Panc1 (cell line): Measurements from ENCODE around the gene SRPK1. TPM values are rescaled to one million over a fixed set of nuclear protein-coding genes. Genes with fewer than 3 reads are reported as not detected.

Experiments
- ATAC-seq: fragments of 200-7000 bp; cut with Tn5 transposase; 2 replicates; pipeline ENCODE4 v1.9.1; 2020; ENCODE audit warnings: mild to moderate bottlenecking, moderate library complexity
- BruUV-seq: library from RNA; stranded (reverse); fragments of 400-500 nt; replicated peaks from 2 replicates; lab custom pipeline; 2021; lab: Mats Ljungman, UMichigan
- CTCF ChIA-PET: fragments of 300-600 bp; sonication (Branson Sonifier 250); formaldehyde crosslinking; loops from one replicate; lab custom pipeline; 2022; ENCODE audit warnings: antibody characterized with exemption; lab: Charles Lee
- POLR2A ChIA-PET: fragments of 300-600 bp; sonication (Branson Sonifier 250); formaldehyde crosslinking; loops from one replicate; lab custom pipeline; 2022; ENCODE audit warnings: antibody characterized with exemption; lab: Charles Lee
- DNase-seq: peaks from one replicate; pipeline ENCODE4 v3.0.0-alpha.2; 2010; ENCODE audit warnings: low read depth, low spot score
- H3K27ac ChIP-seq: 2 replicates; pipeline ENCODE4 v1.5.1; 2011; ENCODE audit warnings: mild to moderate bottlenecking, low read length, inconsistent platforms
- H3K27me3 ChIP-seq: fragments of 200-500 bp; sonication (Bioruptor generic); 2 replicates; pipeline ENCODE4 v1.6.0; 2014; ENCODE audit warnings: low read length, inconsistent platforms; ENCODE audit not compliant: control insufficient read depth, insufficient read depth
- H3K36me3 ChIP-seq: fragments of 200-500 bp; sonication (Bioruptor generic); 2 replicates; pipeline ENCODE4 v1.5.1; 2014; ENCODE audit warnings: inconsistent platforms, mild to moderate bottlenecking, low read length, moderate library complexity; ENCODE audit not compliant: control insufficient read depth, insufficient read depth
- H3K4me1 ChIP-seq: 2 replicates; pipeline ENCODE4 v1.5.1; 2011; ENCODE audit warnings: inconsistent platforms, mild to moderate bottlenecking, low read length, moderate library complexity; ENCODE audit not compliant: control insufficient read depth, insufficient read depth
- H3K4me3 ChIP-seq, 2 experiments: 2 replicates each; pipeline ENCODE4 v1.5.1; 2011 to 2012; ENCODE audit warnings: low read depth in 2 of 2, low read length in 2 of 2, mild to moderate bottlenecking in 2 of 2, inconsistent platforms in 1 of 2, moderate library complexity in 1 of 2
- H3K9me3 ChIP-seq: fragments of 200-500 bp; sonication (Bioruptor generic); 2 replicates; pipeline ENCODE4 v1.5.1; 2014; ENCODE audit warnings: low read depth, mild to moderate bottlenecking, inconsistent platforms, low read length, moderate library complexity; ENCODE audit not compliant: control insufficient read depth, insufficient read depth
- POLR2AphosphoS5 ChIP-seq: IDR thresholded peaks from 2 replicates; pipeline ENCODE4 v1.6.1; 2012; ENCODE audit warnings: mild to moderate bottlenecking, low read depth, low read length, moderate library complexity
- SIN3A ChIP-seq: IDR thresholded peaks from 2 replicates; pipeline ENCODE4 v1.6.1; 2012; ENCODE audit warnings: low read depth, mild to moderate bottlenecking, low read length, moderate library complexity, borderline replicate concordance; ENCODE audit not compliant: insufficient read depth
- TCF7L2 ChIP-seq: IDR thresholded peaks from 2 replicates; pipeline ENCODE4 v1.6.1; 2011; ENCODE audit warnings: mild to moderate bottlenecking, low read depth, low read length, inconsistent platforms
- in situ Hi-C: cut with HindIII; loops from 2 replicates; pipeline ENCODE4 v1.10.0; 2016; ENCODE audit warnings: low sequenced_read_pairs, low pct_unique_long_range_greater_than_20kb
- intact Hi-C: fragments of 100-400 bp; cut with micrococcal nuclease; formaldehyde crosslinking; loops from one replicate; pipeline ENCODE4 v1.10.0; 2022; ENCODE audit not compliant: unreplicated experiment
- total RNA-seq: library from RNA; stranded (reverse); gene quantifications from one replicate; pipeline ENCODE4 v1.2.1, GENCODE V29; 2021; ENCODE audit not compliant: unreplicated experiment
- TF ChIP-seq, protein P1 (sequence below): fragments of 450-650 bp; IDR thresholded peaks from 2 replicates; pipeline ENCODE4 v1.5.1; 2017; ENCODE audit warnings: mild to moderate bottlenecking
- TF ChIP-seq, protein P2 (sequence below), 2 experiments: IDR thresholded peaks; 2 replicates each; pipeline ENCODE4 v1.6.1; 2011 to 2012; ENCODE audit warnings: low read depth in 2 of 2, control low read depth in 1 of 2, low read length in 1 of 2, mild to moderate bottlenecking in 1 of 2, moderate library complexity in 1 of 2; ENCODE audit not compliant: insufficient read depth in 1 of 2

Gene SRPK1
- total RNA-seq, 1 experiment from 2014 or later, result 68.3 TPM

DNA sequence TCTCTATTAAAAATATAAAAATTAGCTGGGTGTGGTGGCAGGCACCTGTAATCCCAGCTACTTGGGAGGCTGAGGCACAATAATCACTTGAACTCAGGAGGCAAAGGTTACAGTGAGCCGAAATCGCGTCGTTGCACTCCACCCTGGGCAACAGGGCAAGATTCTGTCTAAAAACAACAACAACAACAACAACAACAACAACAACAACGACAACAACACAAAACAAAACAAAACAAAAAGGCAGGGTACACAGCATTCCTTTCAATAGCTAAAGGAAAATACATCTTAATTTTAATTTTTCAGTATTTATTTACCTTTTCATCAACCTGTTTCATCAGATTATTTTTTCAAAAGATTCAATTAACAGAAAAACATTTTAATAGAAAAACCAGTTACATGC lies 28.4 kb downstream of the SRPK1 start:
- H3K27ac ChIP-seq, result no peak overlapping the region
- no peak for DNase-seq
- TF ChIP-seq POLR2AphosphoS5 (no peak), TCF7L2 (no peak)
- TF ChIP-seq, protein P1, sequence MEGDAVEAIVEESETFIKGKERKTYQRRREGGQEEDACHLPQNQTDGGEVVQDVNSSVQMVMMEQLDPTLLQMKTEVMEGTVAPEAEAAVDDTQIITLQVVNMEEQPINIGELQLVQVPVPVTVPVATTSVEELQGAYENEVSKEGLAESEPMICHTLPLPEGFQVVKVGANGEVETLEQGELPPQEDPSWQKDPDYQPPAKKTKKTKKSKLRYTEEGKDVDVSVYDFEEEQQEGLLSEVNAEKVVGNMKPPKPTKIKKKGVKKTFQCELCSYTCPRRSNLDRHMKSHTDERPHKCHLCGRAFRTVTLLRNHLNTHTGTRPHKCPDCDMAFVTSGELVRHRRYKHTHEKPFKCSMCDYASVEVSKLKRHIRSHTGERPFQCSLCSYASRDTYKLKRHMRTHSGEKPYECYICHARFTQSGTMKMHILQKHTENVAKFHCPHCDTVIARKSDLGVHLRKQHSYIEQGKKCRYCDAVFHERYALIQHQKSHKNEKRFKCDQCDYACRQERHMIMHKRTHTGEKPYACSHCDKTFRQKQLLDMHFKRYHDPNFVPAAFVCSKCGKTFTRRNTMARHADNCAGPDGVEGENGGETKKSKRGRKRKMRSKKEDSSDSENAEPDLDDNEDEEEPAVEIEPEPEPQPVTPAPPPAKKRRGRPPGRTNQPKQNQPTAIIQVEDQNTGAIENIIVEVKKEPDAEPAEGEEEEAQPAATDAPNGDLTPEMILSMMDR, result no peak
- TF ChIP-seq, protein P2, sequence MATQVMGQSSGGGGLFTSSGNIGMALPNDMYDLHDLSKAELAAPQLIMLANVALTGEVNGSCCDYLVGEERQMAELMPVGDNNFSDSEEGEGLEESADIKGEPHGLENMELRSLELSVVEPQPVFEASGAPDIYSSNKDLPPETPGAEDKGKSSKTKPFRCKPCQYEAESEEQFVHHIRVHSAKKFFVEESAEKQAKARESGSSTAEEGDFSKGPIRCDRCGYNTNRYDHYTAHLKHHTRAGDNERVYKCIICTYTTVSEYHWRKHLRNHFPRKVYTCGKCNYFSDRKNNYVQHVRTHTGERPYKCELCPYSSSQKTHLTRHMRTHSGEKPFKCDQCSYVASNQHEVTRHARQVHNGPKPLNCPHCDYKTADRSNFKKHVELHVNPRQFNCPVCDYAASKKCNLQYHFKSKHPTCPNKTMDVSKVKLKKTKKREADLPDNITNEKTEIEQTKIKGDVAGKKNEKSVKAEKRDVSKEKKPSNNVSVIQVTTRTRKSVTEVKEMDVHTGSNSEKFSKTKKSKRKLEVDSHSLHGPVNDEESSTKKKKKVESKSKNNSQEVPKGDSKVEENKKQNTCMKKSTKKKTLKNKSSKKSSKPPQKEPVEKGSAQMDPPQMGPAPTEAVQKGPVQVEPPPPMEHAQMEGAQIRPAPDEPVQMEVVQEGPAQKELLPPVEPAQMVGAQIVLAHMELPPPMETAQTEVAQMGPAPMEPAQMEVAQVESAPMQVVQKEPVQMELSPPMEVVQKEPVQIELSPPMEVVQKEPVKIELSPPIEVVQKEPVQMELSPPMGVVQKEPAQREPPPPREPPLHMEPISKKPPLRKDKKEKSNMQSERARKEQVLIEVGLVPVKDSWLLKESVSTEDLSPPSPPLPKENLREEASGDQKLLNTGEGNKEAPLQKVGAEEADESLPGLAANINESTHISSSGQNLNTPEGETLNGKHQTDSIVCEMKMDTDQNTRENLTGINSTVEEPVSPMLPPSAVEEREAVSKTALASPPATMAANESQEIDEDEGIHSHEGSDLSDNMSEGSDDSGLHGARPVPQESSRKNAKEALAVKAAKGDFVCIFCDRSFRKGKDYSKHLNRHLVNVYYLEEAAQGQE (IDR thresholded peaks at IDR 0.05; ENCODE audit: insufficient read depth in 1 of 2, low read depth in 2 of 2, low read length in 1 of 2), result no peak
- no peak for ATAC-seq
- ChIA-PET POLR2A (no interaction called here), CTCF (no interaction called here)
- BruUV-seq, result no TSS peak
- peaks cover 13% of the 10 kb centered on the region for H3K36me3 ChIP-seq
- H3K4me1 ChIP-seq, result no peaks in the 10 kb centered on the region
- intact Hi-C loops, result no loop called here
- no peaks in the 10 kb centered on the region for H3K9me3 ChIP-seq
- no peaks in the 10 kb centered on the region for H3K27me3 ChIP-seq
- in situ Hi-C loops, result no loop called here
- H3K4me3 ChIP-seq, result no peak overlapping the region

DNA sequence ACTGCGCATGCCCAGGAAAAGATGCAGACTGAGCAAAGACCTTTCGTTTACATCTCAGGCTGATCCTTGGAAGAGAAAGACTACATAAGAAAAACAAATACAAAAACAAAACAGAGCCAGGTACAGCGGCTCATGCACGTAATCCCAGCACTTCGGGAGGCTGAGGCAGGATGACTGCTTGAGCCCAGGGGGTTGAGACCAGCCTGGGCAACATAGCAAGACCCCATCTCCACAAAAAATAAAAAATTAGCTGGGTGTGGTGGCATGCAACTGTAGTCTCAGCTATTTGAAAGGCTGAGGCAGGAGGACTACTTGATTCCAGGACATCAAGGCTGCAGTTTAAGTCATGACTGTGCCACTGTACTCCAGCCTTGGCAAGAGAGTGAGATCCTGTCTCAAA lies 41.7 kb downstream of the SRPK1 start:
- no peak for TF ChIP-seq TCF7L2
- TF ChIP-seq, protein P1, result no peak
- no peak for TF ChIP-seq SIN3A
- TF ChIP-seq, protein P2 (IDR thresholded peaks at IDR 0.05; ENCODE audit: insufficient read depth in 1 of 2, low read depth in 2 of 2, low read length in 1 of 2), result no peak
- no TSS peak for BruUV-seq
- no peak overlapping the region for H3K27ac ChIP-seq
- H3K9me3 ChIP-seq, result no peaks in the 10 kb centered on the region
- no peak overlapping the region for H3K4me3 ChIP-seq
- no peaks in the 10 kb centered on the region for H3K4me1 ChIP-seq
- intact Hi-C loops (no loop called here), in situ Hi-C loops (no loop called here)
- no peaks in the 10 kb centered on the region for H3K27me3 ChIP-seq
- CTCF ChIA-PET, result interaction anchor here (0.6 kb wide), 1 partner anchor 85 kb away, joined by 5 read pairs; no protein-coding TSS in a partner anchor
- DNase-seq (no peak), ATAC-seq (no peak)
- POLR2A ChIA-PET, result interaction anchor here (0.7 kb wide), 1 partner anchor 29 kb away, joined by 3 read pairs; no protein-coding TSS in a partner anchor
- H3K36me3 ChIP-seq, result no peaks in the 10 kb centered on the region
